Left hindlimb (tissue), 1 donor: Measurements from ENCODE around the gene CUTA.

Source experiments
- DNase-seq: peaks from one replicate; pipeline ENCODE4 v3.0.0-alpha.2; 2018

CUTA gene

GRCh38 chr6:33417903-33418689 lies at the start of gene CUTA:
TSS of gene CUTA (minus strand) at chr6:33418107. CDS start at chr6:33418000, 107 bp downstream.
- DNase-seq = peak; percentile 100

- no peak for DNase-seq
Measured at GRCh38 chr6:33467091-33467490, 49.2 kb upstream of the CUTA start.

- no peak for DNase-seq
Measured at GRCh38 chr6:33466075-33466735, 48.3 kb upstream of the CUTA start.

- DNase-seq = no peak
Measured at GRCh38 chr6:33459226-33459625, 41.3 kb upstream of the CUTA start.

GRCh38 chr6:33458676-33459075 lies 40.8 kb upstream of the CUTA start:
- no peak for DNase-seq

GRCh38 chr6:33456156-33456555 lies 38.2 kb upstream of the CUTA start:
- DNase-seq = no peak

GRCh38 chr6:33455051-33455450 lies 37.1 kb upstream of the CUTA start:
- DNase-seq = no peak

GRCh38 chr6:33454009-33454946 lies 36.4 kb upstream of the CUTA start, which contains the start of gene ZBTB9:
TSS of gene ZBTB9 (plus strand) at chr6:33454576. CDS start at chr6:33455101, 525 bp downstream.
- DNase-seq = peak; percentile 96

GRCh38 chr6:33453393-33454008 lies 35.6 kb upstream of the CUTA start:
- no peak for DNase-seq

- DNase-seq = no peak
Measured at GRCh38 chr6:33452496-33452895, 34.6 kb upstream of the CUTA start.

GRCh38 chr6:33451606-33452005 lies 33.7 kb upstream of the CUTA start:
- DNase-seq = no peak

- DNase-seq = no peak
Measured at GRCh38 chr6:33450434-33450833, 32.5 kb upstream of the CUTA start.

GRCh38 chr6:33446356-33446755 lies 28.4 kb upstream of the CUTA start:
- no peak for DNase-seq

- no peak for DNase-seq
Measured at GRCh38 chr6:33445119-33445603, 27.3 kb upstream of the CUTA start.

- no peak for DNase-seq
Measured at GRCh38 chr6:33443619-33444504, 26.0 kb upstream of the CUTA start.

- no peak for DNase-seq
Measured at GRCh38 chr6:33443025-33443424, 25.1 kb upstream of the CUTA start.

- no peak for DNase-seq
Measured at GRCh38 chr6:33442283-33442682, 24.4 kb upstream of the CUTA start.

GRCh38 chr6:33441457-33441856 lies 23.6 kb upstream of the CUTA start:
- DNase-seq = no peak

- no peak for DNase-seq
Measured at GRCh38 chr6:33440649-33441309, 22.9 kb upstream of the CUTA start.

GRCh38 chr6:33439956-33440648 lies 22.2 kb upstream of the CUTA start:
- no peak for DNase-seq
